HG02840 (cell line): Measurements from ENCODE around the gene SPDYE17.
"Not testable (repeated sequence)": the region's sequence is repeated elsewhere in the genome, so short reads cannot be mapped to it uniquely, and the experiment has no call there.

Source experiments
- ATAC-seq: cut with Tn5 transposase; IDR thresholded peaks from one replicate; pipeline ENCODE4 v1.9.1; 2021; ENCODE audit warnings: mild to moderate bottlenecking, moderate library complexity, moderate number of reproducible peaks; ENCODE audit not compliant: unreplicated experiment, low FRiP score

The SPDYE17 gene

GRCh38 chr7:76999474-77000107, 32.6 kb downstream of the SPDYE17 start:
- ATAC-seq: not testable (repeated sequence)

- not testable (repeated sequence) for ATAC-seq
Observed at GRCh38 chr7:76998764-76999450, 33.3 kb downstream of the SPDYE17 start.

GRCh38 chr7:76998285-76998589, 33.9 kb downstream of the SPDYE17 start:
- no peak for ATAC-seq

- no peak for ATAC-seq
Observed at GRCh38 chr7:76997381-76998284, 34.5 kb downstream of the SPDYE17 start.

- ATAC-seq: not testable (repeated sequence)
Observed at GRCh38 chr7:76996932-76997331, 35.2 kb downstream of the SPDYE17 start.

- not testable (repeated sequence) for ATAC-seq
Observed at GRCh38 chr7:76994286-76994685, 37.9 kb downstream of the SPDYE17 start.

GRCh38 chr7:76993831-76994230, 38.3 kb downstream of the SPDYE17 start:
- ATAC-seq: not testable (repeated sequence)

GRCh38 chr7:76992871-76993270, 39.3 kb downstream of the SPDYE17 start:
- ATAC-seq: not testable (repeated sequence)

- ATAC-seq: not testable (repeated sequence)
Observed at GRCh38 chr7:76992204-76992603, 40.0 kb downstream of the SPDYE17 start.

- ATAC-seq: not testable (repeated sequence)
Observed at GRCh38 chr7:76990202-76990601, 42.0 kb downstream of the SPDYE17 start.

- ATAC-seq: not testable (repeated sequence)
Observed at GRCh38 chr7:76985924-76986717, 46.0 kb downstream of the SPDYE17 start.

- peak; percentile 90 for ATAC-seq
Observed at GRCh38 chr7:76984784-76985136, 47.4 kb downstream of the SPDYE17 start.

GRCh38 chr7:76983937-76984783, 48.0 kb downstream of the SPDYE17 start:
- ATAC-seq: not testable (repeated sequence)

- ATAC-seq: not testable (repeated sequence)
Observed at GRCh38 chr7:76983333-76983732, 48.8 kb downstream of the SPDYE17 start.

- not testable (repeated sequence) for ATAC-seq
Observed at GRCh38 chr7:76982501-76982900, 49.7 kb downstream of the SPDYE17 start.

GRCh38 chr7:76981187-76981970, 50.8 kb downstream of the SPDYE17 start:
- not testable (repeated sequence) for ATAC-seq

- ATAC-seq: not testable (repeated sequence)
Observed at GRCh38 chr7:76980576-76980975, 51.6 kb downstream of the SPDYE17 start.

- ATAC-seq: not testable (repeated sequence)
Observed at GRCh38 chr7:76977761-76978367, 54.3 kb downstream of the SPDYE17 start.
